Lower lobe of right lung (tissue), 2 donors: ENCODE measurements around the gene SECTM1. TPM values are rescaled to one million over a fixed set of nuclear protein-coding genes. Genes with fewer than 3 reads are reported as not detected.

Experiments
- ATAC-seq, 2 donors: fragments of 200-7000 bp; cut with Tn5 transposase; one replicate each; pipeline ENCODE4 v1.9.1; 2020 to 2022; ENCODE audit warnings: mild to moderate bottlenecking in 2 of 2, moderate library complexity in 2 of 2
- DNase-seq: peaks from one replicate; pipeline ENCODE4 v3.0.0-alpha.2; 2020
- H3K27ac ChIP-seq: fragments of 200-600 bp; one replicate; pipeline ENCODE4 v1.8.0; 2022
- H3K27me3 ChIP-seq: fragments of 200-600 bp; one replicate; pipeline ENCODE4 v1.8.0; 2022; ENCODE audit warnings: low read depth
- H3K36me3 ChIP-seq: fragments of 200-600 bp; one replicate; pipeline ENCODE4 v1.8.0; 2022; ENCODE audit warnings: mild to moderate bottlenecking
- H3K4me1 ChIP-seq: fragments of 200-600 bp; one replicate; pipeline ENCODE4 v1.8.0; 2022
- H3K4me3 ChIP-seq: fragments of 200-600 bp; one replicate; pipeline ENCODE4 v1.8.0; 2022; ENCODE audit warnings: mild to moderate bottlenecking
- H3K9me3 ChIP-seq: fragments of 200-600 bp; one replicate; pipeline ENCODE4 v1.8.0; 2022
- CTCF ChIP-seq: fragments of 200-600 bp; IDR thresholded peaks from one replicate; pipeline ENCODE4 v1.8.0; 2022; ENCODE audit warnings: antibody characterized with exemption, mild to moderate bottlenecking
- intact Hi-C: fragments of 100-400 bp; cut with DNase I; formaldehyde crosslinking; loops from one replicate; pipeline ENCODE4 v1.11.0; 2022
- total RNA-seq: library from RNA; stranded (reverse); fragmentation: NEBNext Ultra II Directional; extraction: Animal tissue kit (Norgen Biotek cat#: 25700); gene quantifications from one replicate; pipeline ENCODE4 v1.2.1, GENCODE V29; 2021
- donor health status: DM: no; HTN: yes; CAD: no; lungs with severe emphysema.

Gene SECTM1
- total RNA-seq, 1 donor from 2014 or later = 44.5 TPM

GRCh38 chr17:82309656-82310570, 23.7 kb downstream of the SECTM1 start:
- intact Hi-C loops = no loop called here
- Histone ChIP-seq H3K4me1 (no peaks in the 10 kb centered on the region), H3K36me3 (no peaks in the 10 kb centered on the region), H3K4me3 (no peak overlapping the region), H3K27me3 (peaks cover 28% of the 10 kb centered on the region), H3K9me3 (no peaks in the 10 kb centered on the region), H3K27ac (no peak overlapping the region)
- no peak for TF ChIP-seq CTCF
- ATAC-seq (no peak), DNase-seq (no peak)

GRCh38 chr17:82305727-82306300, 27.8 kb downstream of the SECTM1 start:
- intact Hi-C loops = no loop called here
- Histone ChIP-seq H3K9me3 (no peaks in the 10 kb centered on the region), H3K27ac (no peak overlapping the region), H3K4me1 (peaks cover 13% of the 10 kb centered on the region), H3K4me3 (no peak overlapping the region), H3K36me3 (no peaks in the 10 kb centered on the region), H3K27me3 (peaks cover 7% of the 10 kb centered on the region)
- TF ChIP-seq CTCF = no peak
- no peak for ATAC-seq
- DNase-seq = no peak

GRCh38 chr17:82304826-82305726, 28.5 kb downstream of the SECTM1 start:
- H3K4me3 ChIP-seq = no peak overlapping the region
- no peaks in the 10 kb centered on the region for H3K27me3 ChIP-seq
- TF ChIP-seq CTCF = no peak
- no peaks in the 10 kb centered on the region for H3K9me3 ChIP-seq
- no peaks in the 10 kb centered on the region for H3K36me3 ChIP-seq
- intact Hi-C loops = no loop called here
- no peak overlapping the region for H3K27ac ChIP-seq
- DNase-seq = no peak
- no peak for ATAC-seq
- peaks cover 16% of the 10 kb centered on the region for H3K4me1 ChIP-seq

GRCh38 chr17:82303944-82304808, 29.4 kb downstream of the SECTM1 start:
- TF ChIP-seq CTCF = no peak
- DNase-seq = no peak
- Histone ChIP-seq H3K36me3 (no peaks in the 10 kb centered on the region), H3K27me3 (no peaks in the 10 kb centered on the region), H3K9me3 (no peaks in the 10 kb centered on the region), H3K4me3 (no peak overlapping the region), H3K4me1 (peaks cover 16% of the 10 kb centered on the region), H3K27ac (no peak overlapping the region)
- ATAC-seq = no peak
- intact Hi-C loops = no loop called here
